GM21576 (cell line): ENCODE measurements around the gene COMMD9.

ENCODE experiments used
- ATAC-seq: cut with Tn5 transposase; IDR thresholded peaks from one replicate; pipeline ENCODE4 v1.9.1; 2021; ENCODE audit warnings: mild to moderate bottlenecking, moderate library complexity; ENCODE audit not compliant: unreplicated experiment

COMMD9 gene

GRCh38 chr11:36258730-36259360 lies 30.4 kb downstream of the COMMD9 start:
- ATAC-seq = no peak

- no peak for ATAC-seq
Measured at GRCh38 chr11:36257351-36257750, 31.9 kb downstream of the COMMD9 start.

GRCh38 chr11:36254713-36255112 lies 34.5 kb downstream of the COMMD9 start:
- no peak for ATAC-seq

- ATAC-seq = no peak
Measured at GRCh38 chr11:36253238-36253637, 36.0 kb downstream of the COMMD9 start.

GRCh38 chr11:36251823-36252222 lies 37.4 kb downstream of the COMMD9 start:
- ATAC-seq = no peak

- no peak for ATAC-seq
Measured at GRCh38 chr11:36249246-36249645, 40.0 kb downstream of the COMMD9 start.

- ATAC-seq = no peak
Measured at GRCh38 chr11:36248436-36248835, 40.8 kb downstream of the COMMD9 start.

GRCh38 chr11:36247493-36247892 lies 41.7 kb downstream of the COMMD9 start:
- no peak for ATAC-seq

- no peak for ATAC-seq
Measured at GRCh38 chr11:36243641-36244040, 45.6 kb downstream of the COMMD9 start.

GRCh38 chr11:36241497-36241896 lies 47.7 kb downstream of the COMMD9 start:
- ATAC-seq = no peak

- no peak for ATAC-seq
Measured at GRCh38 chr11:36240801-36241200, 48.4 kb downstream of the COMMD9 start.

- no peak for ATAC-seq
Measured at GRCh38 chr11:36240173-36240572, 49.1 kb downstream of the COMMD9 start.

GRCh38 chr11:36239636-36240035 lies 49.6 kb downstream of the COMMD9 start:
- ATAC-seq = no peak

- no peak for ATAC-seq
Measured at GRCh38 chr11:36238881-36239280, 50.3 kb downstream of the COMMD9 start.

- no peak for ATAC-seq
Measured at GRCh38 chr11:36238036-36238631, 51.1 kb downstream of the COMMD9 start.

- no peak for ATAC-seq
Measured at GRCh38 chr11:36237391-36237790, 51.8 kb downstream of the COMMD9 start.

GRCh38 chr11:36235750-36236149 lies 53.5 kb downstream of the COMMD9 start:
- no peak for ATAC-seq

- ATAC-seq = no peak
Measured at GRCh38 chr11:36234825-36235224, 54.4 kb downstream of the COMMD9 start.

- no peak for ATAC-seq
Measured at GRCh38 chr11:36233204-36233603, 56.0 kb downstream of the COMMD9 start.

- no peak for ATAC-seq
Measured at GRCh38 chr11:36230779-36231699, 58.2 kb downstream of the COMMD9 start.

GRCh38 chr11:36229091-36229705 lies 60.0 kb downstream of the COMMD9 start:
- ATAC-seq = no peak
